ENCODE data around the gene STK38. TPM values are rescaled to one million over a fixed set of nuclear protein-coding genes. Genes with fewer than 3 reads are reported as not detected.

STK38 gene
- total and polyA plus RNA-seq, 2 of the 13 experiments (the other 11 are each of a cell fraction or from before 2014, with no cell fraction given): 10.3 to 20.7 TPM

DNA sequence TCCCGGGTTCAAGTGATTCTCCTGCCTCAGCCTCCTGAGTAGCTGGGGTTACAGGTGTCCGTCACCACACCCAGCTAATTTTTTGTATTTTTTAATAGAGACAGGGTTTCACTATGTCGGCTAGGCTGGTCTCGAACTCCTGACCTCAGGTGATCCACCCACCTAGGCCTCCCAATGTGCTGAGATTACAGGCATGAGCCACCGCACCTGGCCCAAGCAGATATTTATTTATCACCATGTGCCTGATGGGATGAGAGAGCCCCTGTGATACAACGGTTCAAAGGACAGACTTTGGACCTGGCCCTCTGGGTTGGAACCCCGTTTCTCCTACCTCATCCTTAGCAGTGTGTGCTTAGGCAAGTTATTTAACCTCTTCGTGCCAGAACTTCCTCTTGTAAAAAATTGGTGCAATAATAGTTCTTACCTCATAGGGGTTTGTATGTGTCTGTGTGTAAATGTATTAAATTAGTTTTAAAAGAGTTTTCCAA is 19.2 kb upstream of the STK38 start (continued):
- TF ChIP-seq, protein P1, sequence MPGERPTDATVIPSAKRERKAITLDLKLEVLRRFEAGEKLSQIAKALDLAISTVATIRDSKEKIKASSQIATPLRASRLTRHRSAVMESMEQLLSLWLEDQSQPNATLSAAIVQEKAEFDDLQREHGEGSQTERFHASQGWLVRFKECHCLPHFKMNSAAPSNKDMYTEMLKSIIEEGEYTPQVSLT (CRISPR knock-in tag; IDR thresholded peaks at IDR 0.05; ENCODE audit: borderline replicate concordance, low read depth): no peak
- TF ChIP-seq ZNF816 (CRISPR knock-in tag; IDR thresholded peaks at IDR 0.05; ENCODE audit: borderline replicate concordance) (peak; percentile 65; the same call in 1 of the 2 replicates), SRSF9 (IDR thresholded peaks at IDR 0.05; ENCODE audit: borderline replicate concordance, insufficient read depth, low read depth, low read length, poor library complexity, severe bottlenecking) (no peak), BHLHE40 (IDR thresholded peaks at IDR 0.05; ENCODE audit: low read length) (peak; percentile 73; the same call in 1 of the 2 replicates), RARA (CRISPR knock-in tag; IDR thresholded peaks at IDR 0.05) (peak; percentile 79), FOXK1 (CRISPR knock-in tag; IDR thresholded peaks at IDR 0.05; ENCODE audit: borderline replicate concordance, low read depth) (peak; percentile 75; the same call in 1 of the 2 replicates), ZMYM4 (CRISPR knock-in tag; IDR thresholded peaks at IDR 0.05) (peak; percentile 90), FOXJ3 (CRISPR knock-in tag; IDR thresholded peaks at IDR 0.05; ENCODE audit: borderline replicate concordance) (peak; percentile 78; the same call in 1 of the 2 replicates), ZNF569 (CRISPR knock-in tag; IDR thresholded peaks at IDR 0.05; ENCODE audit: borderline replicate concordance) (no peak), CHD4 (IDR thresholded peaks at IDR 0.05; ENCODE audit: borderline replicate concordance, low read length) (peak; percentile 99; the same call in 1 of the 2 replicates), ZNF644 (CRISPR knock-in tag; IDR thresholded peaks at IDR 0.05; ENCODE audit: low read depth) (peak; percentile 97), HNRNPUL1 (IDR thresholded peaks at IDR 0.05; ENCODE audit: low read depth, low read length) (no peak), ZBTB21 (CRISPR knock-in tag; IDR thresholded peaks at IDR 0.05) (peak; percentile 79), HNF4A (CRISPR knock-in tag; IDR thresholded peaks at IDR 0.05) (peak; percentile 99), ZNF773 (CRISPR knock-in tag; IDR thresholded peaks at IDR 0.05; ENCODE audit: borderline replicate concordance) (no peak), ATF7-NPFF (CRISPR knock-in tag; IDR thresholded peaks at IDR 0.05; ENCODE audit: low read depth) (0 out of 2 replicates have a peak, but pooled peaks have one; percentile 24), SMAD3 (CRISPR knock-in tag; IDR thresholded peaks at IDR 0.05) (0 out of 2 replicates have a peak, but pooled peaks have one; percentile 18), ZNF558 (CRISPR knock-in tag; IDR thresholded peaks at IDR 0.05; ENCODE audit: borderline replicate concordance) (no peak; the same call in 1 of the 2 replicates), NR2F2 (IDR thresholded peaks at IDR 0.05; ENCODE audit: borderline replicate concordance, low read depth) (peak; percentile 23; the same call in 1 of the 2 replicates)
- TF ChIP-seq, protein P2, sequence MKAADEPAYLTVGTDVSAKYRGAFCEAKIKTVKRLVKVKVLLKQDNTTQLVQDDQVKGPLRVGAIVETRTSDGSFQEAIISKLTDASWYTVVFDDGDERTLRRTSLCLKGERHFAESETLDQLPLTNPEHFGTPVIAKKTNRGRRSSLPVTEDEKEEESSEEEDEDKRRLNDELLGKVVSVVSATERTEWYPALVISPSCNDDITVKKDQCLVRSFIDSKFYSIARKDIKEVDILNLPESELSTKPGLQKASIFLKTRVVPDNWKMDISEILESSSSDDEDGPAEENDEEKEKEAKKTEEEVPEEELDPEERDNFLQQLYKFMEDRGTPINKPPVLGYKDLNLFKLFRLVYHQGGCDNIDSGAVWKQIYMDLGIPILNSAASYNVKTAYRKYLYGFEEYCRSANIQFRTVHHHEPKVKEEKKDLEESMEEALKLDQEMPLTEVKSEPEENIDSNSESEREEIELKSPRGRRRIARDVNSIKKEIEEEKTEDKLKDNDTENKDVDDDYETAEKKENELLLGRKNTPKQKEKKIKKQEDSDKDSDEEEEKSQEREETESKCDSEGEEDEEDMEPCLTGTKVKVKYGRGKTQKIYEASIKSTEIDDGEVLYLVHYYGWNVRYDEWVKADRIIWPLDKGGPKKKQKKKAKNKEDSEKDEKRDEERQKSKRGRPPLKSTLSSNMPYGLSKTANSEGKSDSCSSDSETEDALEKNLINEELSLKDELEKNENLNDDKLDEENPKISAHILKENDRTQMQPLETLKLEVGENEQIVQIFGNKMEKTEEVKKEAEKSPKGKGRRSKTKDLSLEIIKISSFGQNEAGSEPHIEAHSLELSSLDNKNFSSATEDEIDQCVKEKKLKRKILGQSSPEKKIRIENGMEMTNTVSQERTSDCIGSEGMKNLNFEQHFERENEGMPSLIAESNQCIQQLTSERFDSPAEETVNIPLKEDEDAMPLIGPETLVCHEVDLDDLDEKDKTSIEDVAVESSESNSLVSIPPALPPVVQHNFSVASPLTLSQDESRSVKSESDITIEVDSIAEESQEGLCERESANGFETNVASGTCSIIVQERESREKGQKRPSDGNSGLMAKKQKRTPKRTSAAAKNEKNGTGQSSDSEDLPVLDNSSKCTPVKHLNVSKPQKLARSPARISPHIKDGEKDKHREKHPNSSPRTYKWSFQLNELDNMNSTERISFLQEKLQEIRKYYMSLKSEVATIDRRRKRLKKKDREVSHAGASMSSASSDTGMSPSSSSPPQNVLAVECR (CRISPR knock-in tag; IDR thresholded peaks at IDR 0.05; ENCODE audit: borderline replicate concordance): peak; percentile 66; the same call in 1 of the 2 replicates
- TF ChIP-seq, protein P3, sequence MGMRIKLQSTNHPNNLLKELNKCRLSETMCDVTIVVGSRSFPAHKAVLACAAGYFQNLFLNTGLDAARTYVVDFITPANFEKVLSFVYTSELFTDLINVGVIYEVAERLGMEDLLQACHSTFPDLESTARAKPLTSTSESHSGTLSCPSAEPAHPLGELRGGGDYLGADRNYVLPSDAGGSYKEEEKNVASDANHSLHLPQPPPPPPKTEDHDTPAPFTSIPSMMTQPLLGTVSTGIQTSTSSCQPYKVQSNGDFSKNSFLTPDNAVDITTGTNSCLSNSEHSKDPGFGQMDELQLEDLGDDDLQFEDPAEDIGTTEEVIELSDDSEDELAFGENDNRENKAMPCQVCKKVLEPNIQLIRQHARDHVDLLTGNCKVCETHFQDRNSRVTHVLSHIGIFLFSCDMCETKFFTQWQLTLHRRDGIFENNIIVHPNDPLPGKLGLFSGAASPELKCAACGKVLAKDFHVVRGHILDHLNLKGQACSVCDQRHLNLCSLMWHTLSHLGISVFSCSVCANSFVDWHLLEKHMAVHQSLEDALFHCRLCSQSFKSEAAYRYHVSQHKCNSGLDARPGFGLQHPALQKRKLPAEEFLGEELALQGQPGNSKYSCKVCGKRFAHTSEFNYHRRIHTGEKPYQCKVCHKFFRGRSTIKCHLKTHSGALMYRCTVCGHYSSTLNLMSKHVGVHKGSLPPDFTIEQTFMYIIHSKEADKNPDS (CRISPR knock-in tag; IDR thresholded peaks at IDR 0.05): no peak
